T-helper 2 cell treated with Interferon-gamma antibody and Interleukin-4, amounts not matched to agents 5 μg/mL and 100 μg/mL, for 36 hours (primary cell): ENCODE results near the gene CPVL.

ENCODE experiments used
- DNase-seq: peaks from one replicate; pipeline ENCODE4 v3.0.0; 2021; ENCODE audit warnings: low spot score
- H3K27ac Mint-ChIP-seq: one replicate; pipeline ENCODE4 v1.8.0; 2021; ENCODE audit warnings: mild to moderate bottlenecking, mixed read lengths
- H3K27me3 Mint-ChIP-seq: one replicate; pipeline ENCODE4 v1.8.0; 2021; ENCODE audit warnings: low read depth, mixed read lengths
- H3K36me3 Mint-ChIP-seq: one replicate; pipeline ENCODE4 v1.8.0; 2021; ENCODE audit warnings: low read depth, mixed read lengths
- H3K4me1 Mint-ChIP-seq: one replicate; pipeline ENCODE4 v1.8.0; 2021; ENCODE audit warnings: low read depth, mixed read lengths
- H3K4me3 Mint-ChIP-seq: one replicate; pipeline ENCODE4 v1.8.0; 2022; ENCODE audit warnings: mild to moderate bottlenecking, moderate library complexity, mixed read lengths
- H3K9me3 Mint-ChIP-seq: one replicate; pipeline ENCODE4 v1.8.0; 2021; ENCODE audit warnings: mixed read lengths

CPVL gene

DNA sequence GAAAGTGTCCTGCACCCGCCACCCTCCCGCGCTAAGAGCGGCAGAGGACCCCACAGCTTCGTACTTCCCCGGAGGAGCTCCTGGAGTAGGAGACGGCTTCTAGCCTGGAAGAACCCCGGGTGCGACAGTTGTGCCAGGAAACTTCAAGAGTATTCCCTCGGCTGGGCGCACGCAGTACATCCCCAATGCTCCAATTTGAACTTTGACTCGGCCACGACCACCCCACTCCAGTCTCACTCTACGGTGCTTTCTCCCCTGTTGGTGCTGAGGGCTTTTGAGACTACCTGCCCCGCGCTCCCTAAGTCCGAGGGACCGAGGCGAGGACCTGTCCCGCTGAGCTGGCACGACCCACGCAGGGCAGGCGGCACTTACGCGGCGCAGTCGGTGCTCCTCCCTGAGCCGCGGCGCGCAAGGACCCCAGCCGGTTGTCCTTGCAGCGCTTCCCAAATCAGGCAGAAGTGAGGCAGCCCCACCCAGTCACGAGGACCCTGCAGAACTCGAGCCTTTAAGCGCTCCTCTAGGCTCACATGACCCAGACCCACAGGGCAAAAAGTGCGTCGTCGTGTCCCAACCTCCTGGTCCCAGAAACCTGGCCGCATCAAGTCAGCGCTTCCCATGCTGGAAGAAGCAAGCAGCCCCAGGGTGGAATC, at the start of gene CPVL:
Gene CPVL (minus strand): TSS at position 481 of the 650 bp plus-strand sequence. CDS start 25,476 bp downstream, outside the sequence.
- no peak for DNase-seq
- Mint-ChIP-seq H3K36me3 (no peaks in the 10 kb centered on the region), H3K27ac (no peak within 1 kb of the TSS), H3K9me3 (no peaks in the 10 kb centered on the region), H3K27me3 (peaks cover 44% of the 10 kb centered on the region), H3K4me3 (peak within 1 kb of the TSS; percentile 40), H3K4me1 (no peaks in the 10 kb centered on the region)

DNA sequence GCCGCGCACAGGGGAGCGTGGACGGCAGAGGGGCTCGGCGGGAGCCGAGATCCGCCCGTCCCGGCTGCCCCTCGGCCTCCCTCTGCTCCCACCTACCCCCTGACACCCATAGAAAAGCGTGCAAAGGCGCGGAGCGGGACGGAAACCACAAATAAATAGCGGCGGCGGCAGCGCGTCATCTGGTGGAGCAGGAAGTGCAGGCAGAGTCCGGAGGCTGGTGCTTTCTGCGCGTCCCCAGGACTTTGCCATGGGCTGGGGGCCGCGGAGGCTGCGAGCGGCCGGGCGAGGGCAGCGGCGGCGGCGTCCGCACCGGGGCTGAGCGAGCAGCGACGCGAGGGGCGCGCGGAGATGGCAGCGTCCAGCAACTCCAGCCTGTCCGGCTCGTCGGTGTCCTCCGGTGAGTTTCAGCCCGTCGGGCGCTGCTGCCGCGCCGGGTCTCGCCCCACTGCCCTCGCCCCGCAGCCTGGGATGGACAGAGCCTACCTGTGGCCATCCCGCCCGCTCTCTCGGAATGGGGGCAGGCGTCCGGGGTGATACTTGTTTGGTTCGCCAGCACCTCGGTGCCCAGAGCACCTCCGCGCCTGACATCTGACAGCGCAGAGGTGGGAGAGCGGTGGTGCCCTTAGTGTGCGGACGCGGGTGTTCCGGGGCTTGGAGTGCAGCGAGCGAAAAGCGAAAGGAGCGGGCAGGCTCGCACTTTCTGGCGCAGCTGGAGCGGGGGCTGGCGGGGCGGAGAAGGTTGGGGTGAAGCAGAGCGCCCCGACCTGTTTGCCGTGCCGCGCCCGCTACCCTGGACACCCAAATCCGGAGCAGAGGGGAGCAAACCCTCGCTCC, 48.5 kb upstream of the CPVL start, which contains the start of gene CHN2:
Gene CHN2 (plus strand): TSS at position 182 of the 834 bp plus-strand sequence.
- Mint-ChIP-seq H3K27me3 (peaks cover 78% of the 10 kb centered on the region), H3K4me1 (peaks cover 34% of the 10 kb centered on the region), H3K36me3 (no peaks in the 10 kb centered on the region), H3K9me3 (no peaks in the 10 kb centered on the region), H3K27ac (peak within 1 kb of the TSS; percentile 76), H3K4me3 (peak within 1 kb of the TSS; percentile 93)
- DNase-seq: peak; percentile 30

DNA sequence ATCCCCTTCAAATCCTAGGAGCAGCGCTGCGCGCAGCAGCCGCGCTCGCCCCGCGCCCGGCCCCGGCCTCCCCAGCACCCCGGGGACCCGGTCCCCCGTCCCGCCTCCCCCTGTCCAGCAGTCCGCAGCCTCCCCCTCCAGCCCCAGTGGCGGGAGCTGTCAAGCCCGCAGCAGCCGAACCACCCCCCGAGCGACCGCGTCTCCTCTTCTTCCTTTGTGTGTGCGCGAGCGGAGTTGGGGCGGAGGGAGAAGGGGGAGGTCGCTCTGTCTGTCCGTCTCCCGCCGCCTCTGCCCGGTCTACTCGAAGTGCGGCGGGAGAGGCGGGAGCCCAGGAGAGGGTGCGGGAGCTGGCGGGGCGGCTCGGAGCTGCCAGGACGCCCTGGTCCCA, 47.9 kb upstream of the CPVL start:
- Mint-ChIP-seq H3K27me3 (peaks cover 77% of the 10 kb centered on the region), H3K36me3 (no peaks in the 10 kb centered on the region), H3K4me1 (peaks cover 34% of the 10 kb centered on the region), H3K9me3 (no peaks in the 10 kb centered on the region), H3K27ac (no peak overlapping the region), H3K4me3 (peak overlapping the region; percentile 73)
- DNase-seq: no peak

DNA sequence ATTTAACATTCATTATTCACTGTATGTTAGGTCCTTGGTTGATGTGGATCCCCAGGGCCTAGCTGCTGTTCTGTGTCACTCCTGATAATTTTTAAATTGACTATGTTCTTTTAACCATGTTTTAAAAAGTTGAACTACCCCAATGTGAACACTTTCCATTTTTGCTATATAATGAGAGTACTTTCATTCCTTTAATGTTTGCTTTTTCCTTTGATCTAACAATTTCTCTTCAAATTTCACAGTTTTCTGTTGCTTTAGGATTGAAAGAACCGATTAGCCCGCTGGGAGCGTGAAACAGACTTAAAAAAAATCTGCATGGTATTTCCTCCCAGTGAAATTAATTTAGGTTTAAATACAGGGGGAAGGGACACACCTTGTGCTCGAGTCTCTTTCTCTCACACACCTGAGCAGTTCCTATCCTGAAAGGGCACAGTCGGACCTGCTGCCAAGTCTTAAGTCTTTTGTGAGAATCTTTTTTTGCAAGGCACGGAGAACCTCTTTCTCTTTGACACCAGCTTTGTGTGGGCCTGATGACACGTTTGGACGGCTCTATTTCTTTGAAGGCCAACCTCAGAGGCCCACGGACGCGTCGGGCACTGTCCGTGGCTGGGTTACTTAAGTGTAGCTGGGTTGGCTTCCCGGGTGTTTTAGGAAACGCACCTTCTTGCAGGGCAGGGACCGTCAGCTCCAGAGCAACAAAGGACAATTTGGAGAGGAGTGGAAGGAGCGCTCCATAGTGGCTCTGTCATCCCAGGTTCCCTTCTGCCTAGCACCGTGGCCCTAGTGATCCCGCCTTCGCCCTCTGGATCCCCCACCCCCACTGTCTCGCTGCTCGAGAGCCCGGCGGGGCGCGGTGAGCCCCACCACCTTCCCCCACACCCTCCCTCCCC, 47.2 kb upstream of the CPVL start:
- Mint-ChIP-seq H3K27me3 (peaks cover 74% of the 10 kb centered on the region), H3K27ac (no peak overlapping the region), H3K36me3 (no peaks in the 10 kb centered on the region), H3K4me3 (peak overlapping the region; percentile 58), H3K4me1 (peaks cover 34% of the 10 kb centered on the region), H3K9me3 (no peaks in the 10 kb centered on the region)
- DNase-seq: no peak

DNA sequence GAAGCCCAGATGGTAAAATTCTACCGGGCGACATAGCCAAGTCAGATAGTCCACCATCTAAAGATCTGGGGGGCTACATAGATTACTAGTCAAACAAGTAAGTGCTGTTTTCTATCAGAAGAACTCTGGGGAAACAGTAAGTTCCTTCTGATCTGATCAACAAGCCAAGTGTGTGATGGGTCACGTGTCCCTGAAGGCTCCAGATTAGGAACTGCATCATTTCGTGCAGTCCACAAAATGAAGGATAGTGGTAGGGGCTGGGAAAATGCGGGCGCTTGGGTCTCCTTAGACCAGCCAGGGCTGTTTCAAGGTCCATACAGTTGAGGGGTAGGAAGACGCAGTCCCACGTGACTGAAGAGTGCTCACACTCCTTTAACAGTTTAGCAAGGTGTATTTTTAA, 46.5 kb upstream of the CPVL start:
- Mint-ChIP-seq H3K36me3 (no peaks in the 10 kb centered on the region), H3K4me1 (peaks cover 34% of the 10 kb centered on the region), H3K9me3 (no peaks in the 10 kb centered on the region), H3K27me3 (peaks cover 71% of the 10 kb centered on the region), H3K27ac (no peak overlapping the region), H3K4me3 (no peak overlapping the region)
- DNase-seq: no peak

DNA sequence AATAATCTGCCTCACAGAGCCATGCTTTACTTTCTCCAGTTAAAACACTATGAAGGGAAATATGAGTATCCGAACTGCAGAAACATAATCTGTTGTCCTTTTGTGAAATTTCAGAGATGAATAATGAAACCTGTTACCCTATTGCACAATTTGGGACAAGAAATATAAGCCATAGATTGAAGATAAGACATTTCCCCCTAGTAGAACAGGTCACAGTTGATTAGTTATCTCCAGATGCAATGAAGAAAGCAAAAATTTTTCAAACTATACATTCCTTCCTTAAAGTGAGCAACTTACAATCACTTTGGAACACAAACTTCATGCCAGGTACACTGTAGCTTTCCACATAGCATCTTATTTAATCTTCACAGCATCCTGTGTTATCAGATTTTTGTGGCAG, 46.0 kb upstream of the CPVL start:
- Mint-ChIP-seq H3K4me3 (no peak overlapping the region), H3K4me1 (peaks cover 32% of the 10 kb centered on the region), H3K36me3 (no peaks in the 10 kb centered on the region), H3K27me3 (peaks cover 66% of the 10 kb centered on the region), H3K27ac (no peak overlapping the region), H3K9me3 (no peaks in the 10 kb centered on the region)
- DNase-seq: no peak

DNA sequence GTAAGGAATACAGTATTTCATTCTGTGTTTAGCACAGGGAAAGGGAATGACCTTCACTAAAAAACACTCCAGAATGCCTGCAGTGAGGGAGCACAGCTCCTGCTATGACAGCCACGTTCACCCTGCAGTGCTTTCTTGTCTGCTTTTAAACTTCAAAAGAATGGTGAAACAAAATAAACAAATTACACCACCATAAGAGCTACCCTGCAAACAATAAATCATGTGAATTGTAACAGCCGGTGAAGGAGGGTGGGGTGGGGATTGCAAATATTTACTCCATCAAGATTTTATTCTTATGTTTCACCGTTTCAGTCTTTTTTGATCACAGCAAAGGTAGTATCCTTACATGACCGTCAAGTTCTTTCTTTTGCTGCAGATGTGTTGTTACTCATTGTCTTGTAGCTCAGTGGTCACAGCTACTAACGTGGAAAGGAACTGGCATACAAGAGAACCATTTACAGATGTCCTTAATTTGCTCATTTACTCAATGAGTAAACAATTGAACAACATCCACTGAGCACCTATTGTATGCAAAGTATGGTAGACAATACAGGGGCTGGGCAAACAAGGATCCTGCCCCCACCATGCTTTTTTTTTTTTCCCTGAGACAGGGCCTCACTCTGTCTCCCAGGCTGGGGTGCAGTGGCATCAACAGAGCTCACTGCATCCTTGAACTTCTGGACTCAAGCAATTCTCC, 44.2 kb upstream of the CPVL start:
- Mint-ChIP-seq H3K9me3 (no peaks in the 10 kb centered on the region), H3K4me3 (no peak overlapping the region), H3K27me3 (peaks cover 51% of the 10 kb centered on the region), H3K4me1 (peaks cover 15% of the 10 kb centered on the region), H3K36me3 (no peaks in the 10 kb centered on the region), H3K27ac (no peak overlapping the region)
- no peak for DNase-seq

DNA sequence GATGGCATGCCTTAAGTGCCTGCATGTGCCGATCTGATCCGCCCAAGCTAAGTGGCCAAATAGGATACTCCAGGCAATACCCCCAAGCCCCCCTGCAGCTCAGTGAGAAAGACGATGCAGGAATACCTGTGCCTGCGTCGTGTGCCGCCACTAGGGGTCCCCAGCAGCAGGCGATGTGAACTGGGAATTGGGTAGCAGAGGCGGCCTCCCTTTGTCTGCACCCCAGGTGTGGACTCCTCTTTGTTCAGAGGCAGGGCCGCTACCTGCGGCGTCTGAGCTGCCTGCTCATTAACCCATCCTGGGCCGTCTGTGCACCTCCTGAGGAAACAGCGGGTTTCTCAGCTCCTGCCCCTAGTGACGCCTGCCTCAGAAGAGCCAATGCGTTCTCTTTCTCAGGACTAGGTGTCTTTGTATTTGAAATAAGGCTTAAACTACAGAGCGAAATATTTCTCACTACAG, 43.4 kb upstream of the CPVL start:
- no peak overlapping the region for H3K4me3 Mint-ChIP-seq
- peaks cover 12% of the 10 kb centered on the region for H3K4me1 Mint-ChIP-seq
- H3K27ac Mint-ChIP-seq: no peak overlapping the region
- DNase-seq: peak; percentile 25
- no peaks in the 10 kb centered on the region for H3K36me3 Mint-ChIP-seq
- no peaks in the 10 kb centered on the region for H3K9me3 Mint-ChIP-seq
- peaks cover 45% of the 10 kb centered on the region for H3K27me3 Mint-ChIP-seq

DNA sequence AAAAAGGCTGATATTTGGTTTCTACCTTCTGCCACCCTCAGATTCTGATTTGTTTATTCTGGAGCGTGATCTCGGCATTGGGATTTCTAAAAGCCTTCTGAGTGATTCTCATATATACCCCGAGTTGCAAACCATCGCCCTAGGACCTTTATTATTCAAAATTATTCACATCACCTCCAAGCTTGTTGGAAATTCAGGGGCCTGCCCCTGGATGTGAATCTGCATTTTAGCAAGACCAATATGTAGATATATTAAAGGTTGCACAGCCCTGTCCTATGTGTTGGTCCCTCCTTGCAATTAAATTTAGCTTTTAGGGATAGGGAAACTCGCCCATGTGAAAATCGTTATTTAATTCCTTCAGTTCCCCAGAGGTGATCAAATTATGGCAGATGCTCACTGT, 39.3 kb upstream of the CPVL start:
- H3K27ac Mint-ChIP-seq: no peak overlapping the region
- H3K4me1 Mint-ChIP-seq: no peaks in the 10 kb centered on the region
- H3K27me3 Mint-ChIP-seq: peaks cover 21% of the 10 kb centered on the region
- H3K9me3 Mint-ChIP-seq: no peaks in the 10 kb centered on the region
- no peaks in the 10 kb centered on the region for H3K36me3 Mint-ChIP-seq
- no peak overlapping the region for H3K4me3 Mint-ChIP-seq
- no peak for DNase-seq

DNA sequence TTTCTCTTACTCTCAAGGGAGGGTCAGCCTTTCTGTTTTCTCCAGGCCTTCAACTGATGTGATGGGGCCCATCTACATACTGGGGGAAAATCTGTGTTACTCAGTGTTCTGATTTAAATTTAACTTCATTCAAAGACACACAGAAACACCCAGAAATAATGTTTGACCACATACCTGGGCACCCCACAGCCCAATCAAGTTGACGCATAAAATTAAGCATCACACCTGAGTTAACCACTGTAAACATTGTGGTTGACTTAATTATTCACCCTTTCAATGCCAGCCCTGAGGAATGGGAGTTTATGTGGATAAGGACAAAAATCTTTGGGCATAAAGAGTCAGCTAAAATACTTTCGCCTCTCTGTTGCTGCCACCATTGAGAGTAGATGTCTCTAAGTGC, 38.3 kb upstream of the CPVL start:
- Mint-ChIP-seq H3K27ac (no peak overlapping the region), H3K9me3 (no peaks in the 10 kb centered on the region), H3K4me3 (no peak overlapping the region), H3K4me1 (no peaks in the 10 kb centered on the region), H3K36me3 (no peaks in the 10 kb centered on the region), H3K27me3 (peaks cover 12% of the 10 kb centered on the region)
- DNase-seq: no peak

DNA sequence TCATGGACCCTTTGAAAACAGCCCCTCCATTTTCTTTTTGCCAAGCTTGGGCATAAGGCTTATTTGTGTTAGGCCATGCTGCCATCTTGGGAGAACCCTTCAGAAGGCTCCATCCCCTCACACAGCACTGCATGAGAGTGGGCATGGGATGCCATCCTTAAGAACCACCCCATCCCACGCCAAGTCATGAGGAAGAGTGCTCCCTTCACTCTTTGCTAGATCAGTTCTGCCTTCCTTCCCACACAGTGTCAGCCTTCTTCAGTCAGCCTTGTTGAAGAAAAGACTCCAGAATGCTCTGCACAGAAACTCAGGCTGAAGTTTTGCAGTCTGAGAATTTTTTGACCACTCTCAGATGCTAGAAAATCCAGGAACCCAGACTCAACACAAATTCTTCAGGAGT, 32.8 kb upstream of the CPVL start:
- Mint-ChIP-seq H3K27ac (no peak overlapping the region), H3K4me1 (peaks cover 6% of the 10 kb centered on the region), H3K27me3 (peaks cover 14% of the 10 kb centered on the region), H3K36me3 (no peaks in the 10 kb centered on the region), H3K9me3 (no peaks in the 10 kb centered on the region), H3K4me3 (no peak overlapping the region)
- DNase-seq: no peak

DNA sequence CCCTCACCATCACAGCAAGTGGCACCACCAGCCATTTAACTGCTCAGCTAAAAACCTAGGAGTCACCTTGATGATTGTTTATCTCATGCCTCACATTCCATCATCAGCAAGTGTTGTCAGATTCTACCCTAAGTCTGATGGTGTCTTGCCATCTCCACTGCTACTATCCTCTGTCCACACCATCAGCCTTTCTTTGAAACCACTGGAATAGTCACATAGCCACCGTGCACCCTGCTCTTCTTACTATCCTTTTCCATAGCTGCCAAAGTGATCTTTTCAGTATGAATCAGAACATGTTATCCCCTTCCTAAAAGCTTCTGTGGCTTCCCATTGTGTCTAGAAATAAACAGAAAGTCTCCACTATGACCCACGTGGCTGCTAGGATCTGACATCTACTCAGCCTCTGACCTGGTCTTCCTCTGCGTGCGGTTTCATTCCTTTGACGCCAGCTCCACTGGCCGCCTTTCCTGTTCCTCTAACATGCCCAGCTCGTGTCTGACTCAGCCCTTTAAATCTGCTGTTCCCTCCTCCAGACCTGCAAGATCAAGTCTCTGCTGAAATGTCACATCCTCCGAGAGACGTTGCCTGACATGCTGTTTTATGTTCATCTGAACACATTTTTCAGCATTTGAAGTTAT, 31.7 kb upstream of the CPVL start:
- Mint-ChIP-seq H3K4me1 (peaks cover 6% of the 10 kb centered on the region), H3K27me3 (peaks cover 14% of the 10 kb centered on the region), H3K27ac (no peak overlapping the region), H3K9me3 (no peaks in the 10 kb centered on the region), H3K36me3 (no peaks in the 10 kb centered on the region), H3K4me3 (peak overlapping the region; percentile 1)
- peak; percentile 49 for DNase-seq

DNA sequence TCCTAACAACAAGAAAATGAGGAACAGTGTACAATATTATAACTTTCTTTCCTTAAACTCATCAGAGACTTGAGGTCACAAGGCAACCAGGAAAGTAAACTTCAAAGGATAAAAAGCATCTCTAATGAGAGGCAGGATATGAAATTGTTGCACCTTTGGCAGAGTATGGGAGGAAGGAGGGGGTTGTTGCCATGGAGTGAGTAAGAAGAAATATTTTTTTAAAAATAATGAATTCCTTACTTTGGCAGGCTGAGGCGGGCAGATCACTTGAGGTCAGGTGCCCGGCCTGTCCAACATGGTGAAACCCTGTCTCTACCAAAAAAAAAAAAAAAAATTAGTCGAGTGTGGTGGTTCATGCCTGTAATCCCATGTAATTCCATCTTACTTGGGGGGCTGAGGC, 27.1 kb upstream of the CPVL start:
- Mint-ChIP-seq H3K27ac (no peak overlapping the region), H3K4me3 (no peak overlapping the region), H3K9me3 (no peaks in the 10 kb centered on the region), H3K4me1 (peaks cover 6% of the 10 kb centered on the region), H3K27me3 (peaks cover 12% of the 10 kb centered on the region), H3K36me3 (no peaks in the 10 kb centered on the region)
- no peak for DNase-seq
